HL-60 (cell line): ENCODE results near the gene EHBP1.

ENCODE experiments used
- DNase-seq, 2 experiments: peaks; one replicate each; pipeline ENCODE4 v3.0.0-alpha.2; 2010 to 2020; ENCODE audit warnings: low read depth in 1 of 2, low spot score in 1 of 2
- H3K27ac ChIP-seq: fragments of 250-450 bp; sonication (Bioruptor Pico); replicated peaks from 2 replicates; pipeline ENCODE4 v1.5.1; 2020; ENCODE audit warnings: mild to moderate bottlenecking, moderate library complexity
- H3K27me3 ChIP-seq: fragments of 250-450 bp; sonication (Bioruptor Pico); 2 replicates; pipeline ENCODE4 v1.5.1; 2021; ENCODE audit warnings: mild to moderate bottlenecking, moderate library complexity; ENCODE audit not compliant: insufficient read depth, poor library complexity, severe bottlenecking
- H3K4me3 ChIP-seq: replicated peaks from 2 replicates; pipeline ENCODE4 v1.5.1; 2011; ENCODE audit warnings: mild to moderate bottlenecking, control low read depth, low read length; ENCODE audit not compliant: insufficient read depth
- GABPA ChIP-seq: IDR thresholded peaks from 2 replicates; pipeline ENCODE4 v1.6.1; 2012; ENCODE audit warnings: low read depth
- POLR2AphosphoS5 ChIP-seq: IDR thresholded peaks from 2 replicates; pipeline ENCODE4 v1.6.1; 2012; ENCODE audit warnings: low read depth
- SPI1 ChIP-seq: IDR thresholded peaks from 2 replicates; pipeline ENCODE4 v1.6.1; 2012; ENCODE audit warnings: low read depth, mild to moderate bottlenecking, borderline replicate concordance
- TF ChIP-seq, protein P1 (sequence below): IDR thresholded peaks from 2 replicates; pipeline ENCODE4 v1.6.1; 2012; ENCODE audit warnings: low read depth; ENCODE audit not compliant: insufficient replicate concordance
- TF ChIP-seq, protein P2 (sequence below): IDR thresholded peaks from one replicate; pipeline ENCODE4 v1.5.1; 2011; ENCODE audit warnings: low read length, control low read depth, inconsistent platforms; ENCODE audit not compliant: insufficient read depth

Gene EHBP1

DNA sequence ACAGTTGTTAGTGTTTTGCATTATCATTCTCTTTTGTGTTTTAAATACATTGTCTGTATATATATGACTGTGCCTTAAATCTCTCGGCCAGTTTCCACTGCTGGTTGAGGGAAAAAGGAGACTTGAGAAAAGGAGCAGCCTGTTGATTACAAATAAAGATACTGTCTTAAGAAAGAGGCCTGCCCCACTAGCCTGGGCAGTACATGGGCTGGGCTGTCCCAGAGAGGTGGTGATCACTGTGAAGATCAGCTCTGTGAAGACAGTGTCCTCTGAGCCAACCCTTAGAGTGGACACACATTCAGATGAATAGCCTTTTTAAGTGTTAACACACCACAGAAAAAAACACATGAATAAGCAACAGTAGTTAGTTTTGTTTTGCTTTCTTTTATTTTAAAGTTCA is 335.1 kb downstream of the EHBP1 start:
- no peak for DNase-seq
- no peak for TF ChIP-seq SPI1
- TF ChIP-seq, protein P1, sequence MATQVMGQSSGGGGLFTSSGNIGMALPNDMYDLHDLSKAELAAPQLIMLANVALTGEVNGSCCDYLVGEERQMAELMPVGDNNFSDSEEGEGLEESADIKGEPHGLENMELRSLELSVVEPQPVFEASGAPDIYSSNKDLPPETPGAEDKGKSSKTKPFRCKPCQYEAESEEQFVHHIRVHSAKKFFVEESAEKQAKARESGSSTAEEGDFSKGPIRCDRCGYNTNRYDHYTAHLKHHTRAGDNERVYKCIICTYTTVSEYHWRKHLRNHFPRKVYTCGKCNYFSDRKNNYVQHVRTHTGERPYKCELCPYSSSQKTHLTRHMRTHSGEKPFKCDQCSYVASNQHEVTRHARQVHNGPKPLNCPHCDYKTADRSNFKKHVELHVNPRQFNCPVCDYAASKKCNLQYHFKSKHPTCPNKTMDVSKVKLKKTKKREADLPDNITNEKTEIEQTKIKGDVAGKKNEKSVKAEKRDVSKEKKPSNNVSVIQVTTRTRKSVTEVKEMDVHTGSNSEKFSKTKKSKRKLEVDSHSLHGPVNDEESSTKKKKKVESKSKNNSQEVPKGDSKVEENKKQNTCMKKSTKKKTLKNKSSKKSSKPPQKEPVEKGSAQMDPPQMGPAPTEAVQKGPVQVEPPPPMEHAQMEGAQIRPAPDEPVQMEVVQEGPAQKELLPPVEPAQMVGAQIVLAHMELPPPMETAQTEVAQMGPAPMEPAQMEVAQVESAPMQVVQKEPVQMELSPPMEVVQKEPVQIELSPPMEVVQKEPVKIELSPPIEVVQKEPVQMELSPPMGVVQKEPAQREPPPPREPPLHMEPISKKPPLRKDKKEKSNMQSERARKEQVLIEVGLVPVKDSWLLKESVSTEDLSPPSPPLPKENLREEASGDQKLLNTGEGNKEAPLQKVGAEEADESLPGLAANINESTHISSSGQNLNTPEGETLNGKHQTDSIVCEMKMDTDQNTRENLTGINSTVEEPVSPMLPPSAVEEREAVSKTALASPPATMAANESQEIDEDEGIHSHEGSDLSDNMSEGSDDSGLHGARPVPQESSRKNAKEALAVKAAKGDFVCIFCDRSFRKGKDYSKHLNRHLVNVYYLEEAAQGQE, result no peak
- TF ChIP-seq POLR2AphosphoS5, result no peak
- TF ChIP-seq, protein P2, sequence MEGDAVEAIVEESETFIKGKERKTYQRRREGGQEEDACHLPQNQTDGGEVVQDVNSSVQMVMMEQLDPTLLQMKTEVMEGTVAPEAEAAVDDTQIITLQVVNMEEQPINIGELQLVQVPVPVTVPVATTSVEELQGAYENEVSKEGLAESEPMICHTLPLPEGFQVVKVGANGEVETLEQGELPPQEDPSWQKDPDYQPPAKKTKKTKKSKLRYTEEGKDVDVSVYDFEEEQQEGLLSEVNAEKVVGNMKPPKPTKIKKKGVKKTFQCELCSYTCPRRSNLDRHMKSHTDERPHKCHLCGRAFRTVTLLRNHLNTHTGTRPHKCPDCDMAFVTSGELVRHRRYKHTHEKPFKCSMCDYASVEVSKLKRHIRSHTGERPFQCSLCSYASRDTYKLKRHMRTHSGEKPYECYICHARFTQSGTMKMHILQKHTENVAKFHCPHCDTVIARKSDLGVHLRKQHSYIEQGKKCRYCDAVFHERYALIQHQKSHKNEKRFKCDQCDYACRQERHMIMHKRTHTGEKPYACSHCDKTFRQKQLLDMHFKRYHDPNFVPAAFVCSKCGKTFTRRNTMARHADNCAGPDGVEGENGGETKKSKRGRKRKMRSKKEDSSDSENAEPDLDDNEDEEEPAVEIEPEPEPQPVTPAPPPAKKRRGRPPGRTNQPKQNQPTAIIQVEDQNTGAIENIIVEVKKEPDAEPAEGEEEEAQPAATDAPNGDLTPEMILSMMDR, result no peak
- TF ChIP-seq GABPA, result no peak
- Histone ChIP-seq H3K27me3 (no peaks in the 10 kb centered on the region), H3K27ac (no peak overlapping the region), H3K4me3 (no peak overlapping the region)

DNA sequence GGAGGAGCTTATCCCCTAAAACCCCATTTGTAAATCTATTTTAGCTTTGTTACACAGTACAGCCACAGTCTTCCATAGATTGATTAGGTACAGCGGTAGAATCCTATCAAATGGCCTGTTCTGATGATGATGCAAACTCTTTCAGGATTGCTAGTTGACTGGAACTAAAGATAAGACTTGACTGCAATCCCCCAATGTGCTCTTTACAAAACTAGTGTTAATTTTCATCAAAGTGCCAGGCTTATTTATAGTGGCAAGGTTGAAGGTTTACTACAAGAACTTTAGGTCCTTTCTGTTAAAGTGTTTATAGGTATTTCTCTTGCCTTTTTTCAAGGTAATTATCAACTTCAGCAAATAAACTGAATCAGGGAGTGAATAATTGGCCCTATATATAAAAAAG is 336.1 kb downstream of the EHBP1 start:
- H3K27me3 ChIP-seq, result no peaks in the 10 kb centered on the region
- no peak overlapping the region for H3K4me3 ChIP-seq
- TF ChIP-seq, protein P1, result no peak
- TF ChIP-seq POLR2AphosphoS5, result no peak
- TF ChIP-seq, protein P2, result no peak
- TF ChIP-seq GABPA, result no peak
- TF ChIP-seq SPI1, result no peak
- DNase-seq, result no peak
- no peak overlapping the region for H3K27ac ChIP-seq

DNA sequence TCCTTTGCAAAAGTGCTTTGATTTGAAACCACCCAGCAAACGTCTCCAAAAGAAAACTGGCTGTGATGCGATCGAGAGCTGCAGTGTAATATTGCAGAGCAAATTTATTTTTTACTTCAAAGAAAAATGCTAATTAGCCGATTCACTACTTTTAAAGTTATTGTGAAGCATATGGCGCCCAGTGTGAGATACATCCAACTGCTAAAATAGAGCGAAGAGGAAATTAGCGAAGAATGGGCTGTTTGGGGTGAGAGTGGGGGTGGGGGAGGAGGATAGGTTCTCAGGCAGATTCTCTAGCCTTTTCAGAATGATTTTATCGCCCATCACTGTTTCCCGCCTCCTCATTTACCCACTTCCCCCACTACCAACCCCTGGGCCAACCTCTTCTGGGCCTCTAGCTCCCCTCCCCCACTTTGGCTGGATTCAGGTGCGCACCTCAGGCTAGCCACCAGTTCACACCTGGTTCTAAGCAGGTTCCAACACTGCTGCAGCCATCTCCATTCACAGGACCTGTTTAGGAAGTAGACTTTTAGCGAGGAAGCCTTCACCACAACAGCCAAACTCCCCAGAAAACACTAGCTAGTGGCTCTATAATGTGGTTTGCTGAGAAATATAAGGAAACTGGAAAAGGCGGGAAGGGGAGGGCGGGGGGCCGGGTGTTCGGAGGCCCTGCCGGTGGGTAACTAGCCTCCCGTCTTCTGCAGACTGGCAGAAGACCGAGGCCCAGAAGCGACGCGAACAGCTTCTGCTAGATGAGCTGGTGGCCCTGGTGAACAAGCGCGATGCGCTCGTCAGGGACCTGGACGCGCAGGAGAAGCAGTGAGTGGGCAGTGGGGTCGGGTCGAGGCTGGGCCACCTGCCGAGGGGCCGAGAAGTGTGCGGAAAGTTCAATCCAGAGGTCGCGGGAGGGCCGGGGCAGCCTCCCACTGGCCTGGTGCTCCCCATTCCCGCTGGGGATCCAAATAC is 339.1 kb downstream of the EHBP1 start:
- DNase-seq, result no peak
- TF ChIP-seq SPI1 (no peak), POLR2AphosphoS5 (no peak), GABPA (no peak)
- TF ChIP-seq, protein P1, result no peak
- TF ChIP-seq, protein P2, result no peak
- H3K4me3 ChIP-seq, result no peak overlapping the region
- peaks cover 27% of the 10 kb centered on the region for H3K27me3 ChIP-seq
- H3K27ac ChIP-seq, result no peak overlapping the region
